HepG2 (cell line): ENCODE measurements around the gene HBM. TPM values are rescaled to one million over a fixed set of nuclear protein-coding genes. Genes with fewer than 3 reads are reported as not detected.

Source experiments
- ATAC-seq: fragments of 200-7000 bp; cut with Tn5 transposase; 3 replicates; pipeline ENCODE4 v1.9.1; 2020; ENCODE audit warnings: mild to moderate bottlenecking, moderate library complexity
- BruUV-seq: library from RNA; stranded (reverse); fragments of 400-500 nt; replicated peaks from 2 replicates; lab custom pipeline; 2021; lab: Mats Ljungman, UMichigan
- CTCF ChIA-PET: fragments of 300-600 bp; formaldehyde crosslinking; extraction: SDS; loops from one replicate; lab custom pipeline; 2021; ENCODE audit warnings: low total read pairs, inconsistent platforms, low intra/inter-chr PET ratio; lab: Yijun Ruan, JAX
- POLR2A ChIA-PET: fragments of 350-600 bp; sonication (Branson Sonifier 250); formaldehyde crosslinking; loops from one replicate; lab custom pipeline; 2020; ENCODE audit warnings: antibody characterized with exemption, inconsistent platforms; lab: Yijun Ruan, JAX
- DNase-seq: peaks from one replicate; pipeline ENCODE4 v3.0.0-alpha.2; 2015; ENCODE audit warnings: low spot score
- FAIRE-seq: peaks from 3 replicates; lab custom pipeline; 2011; peaks lifted over from hg19 to GRCh38; lab: Jason Lieb, UNC
- H2AFZ ChIP-seq: one replicate; pipeline ENCODE4 v1.6.1; 2011; ENCODE audit warnings: low read length, inconsistent platforms
- H3K27ac ChIP-seq: fragments of 300-600 bp; 3 replicates; pipeline ENCODE4 v1.8.0; 2011; ENCODE audit warnings: mixed run types, mild to moderate bottlenecking, mixed read lengths, low read length, inconsistent platforms; ENCODE audit not compliant: insufficient read depth; ENCODE audit errors: extremely low read length
- H3K27me3 ChIP-seq, 2 experiments: fragments of 200-600 bp in 1 of 2; 2 replicates in 1 of 2; 3 replicates in 1 of 2; pipeline versions ENCODE4 v1.6.0 to v1.8.0; 2011; ENCODE audit warnings: low read length in 2 of 2, mild to moderate bottlenecking in 2 of 2, moderate library complexity in 2 of 2, inconsistent platforms in 1 of 2; ENCODE audit not compliant: insufficient read depth in 2 of 2, control insufficient read depth in 1 of 2
- H3K36me3 ChIP-seq, 2 experiments: fragments of 200-600 bp in 1 of 2; replicated peaks in 1 of 2; 2 replicates in 1 of 2; 3 replicates in 1 of 2; pipeline versions ENCODE4 v1.5.1 to v1.8.0; 2011; ENCODE audit warnings: low read length in 2 of 2, inconsistent platforms in 1 of 2; ENCODE audit not compliant: insufficient read depth in 2 of 2, control insufficient read depth in 1 of 2
- H3K4me1 ChIP-seq: 2 replicates; pipeline ENCODE4 v1.5.1; 2012; ENCODE audit warnings: low read length, inconsistent platforms; ENCODE audit not compliant: insufficient read depth
- H3K4me2 ChIP-seq: 2 replicates; pipeline ENCODE4 v1.6.0; 2011; ENCODE audit warnings: low read depth, low read length, inconsistent platforms
- H3K4me3 ChIP-seq, 3 experiments: fragments of 200-600 bp in 1 of 3; sonication (generic), shearing (Covaris generic) in 1 of 3; replicated peaks in 1 of 3; 2 replicates each; pipeline ENCODE4 v1.5.1; 2011 to 2016; ENCODE audit warnings: low read length in 3 of 3, inconsistent platforms in 2 of 3, low read depth in 2 of 3, mild to moderate bottlenecking in 2 of 3, control low read depth in 1 of 3, mixed read lengths in 1 of 3; ENCODE audit not compliant: insufficient read depth in 1 of 3
- H3K79me2 ChIP-seq: one replicate; pipeline ENCODE4 v1.6.1; 2011; ENCODE audit warnings: low read length, inconsistent platforms; ENCODE audit not compliant: insufficient read depth
- H3K9ac ChIP-seq: 2 replicates; pipeline ENCODE4 v1.6.0; 2011; ENCODE audit warnings: mild to moderate bottlenecking, low read depth, low read length, inconsistent platforms; ENCODE audit not compliant: insufficient read depth
- H3K9me3 ChIP-seq: 2 replicates; pipeline ENCODE4 v1.5.1; 2012; ENCODE audit warnings: mild to moderate bottlenecking, low read length
- H4K20me1 ChIP-seq: 2 replicates; pipeline ENCODE4 v1.6.0; 2011; ENCODE audit warnings: inconsistent platforms, mild to moderate bottlenecking, low read length, moderate library complexity; ENCODE audit not compliant: insufficient read depth
- AGO2 ChIP-seq: fragments of 200-400 bp; formaldehyde crosslinking; optimal IDR thresholded peaks from 2 replicates; pipeline ENCODE3; 2017; ENCODE audit warnings: mild to moderate bottlenecking, low read depth, low read length, moderate library complexity
- PRDM4 ChIP-seq: sonication (generic); formaldehyde crosslinking; IDR thresholded peaks from 2 replicates; pipeline ENCODE4 v1.9.0; 2021; ENCODE audit warnings: missing genetic modification reagents, borderline replicate concordance
- RBM22 ChIP-seq: fragments of 200-400 bp; formaldehyde crosslinking; optimal IDR thresholded peaks from 2 replicates; pipeline ENCODE3; 2017; ENCODE audit warnings: mild to moderate bottlenecking, low read length, moderate library complexity
- ZBTB26 ChIP-seq: IDR thresholded peaks from 2 replicates; pipeline ENCODE4 v1.6.1; 2016; ENCODE audit warnings: missing compliant biosample characterization, missing genetic modification reagents, borderline replicate concordance
- ZNF12 ChIP-seq: sonication (generic); formaldehyde crosslinking; IDR thresholded peaks from 2 replicates; pipeline ENCODE4 v1.5.0; 2020; ENCODE audit warnings: missing genetic modification reagents
- WGBS: methylation state at CpG from one replicate; pipeline ENCODE4 v1.1.6; 2017; ENCODE audit warnings: low lambda C conversion rate; 5-methylcytosine and 5-hydroxymethylcytosine counted together
- in situ Hi-C: cut with HindIII; loops from 2 replicates; pipeline ENCODE4 v1.10.0; 2017; ENCODE audit warnings: low pct_unique_long_range_greater_than_20kb; ENCODE audit not compliant: extremely low pct_ligation_motif_present
- intact Hi-C: fragments of 100-400 bp; cut with micrococcal nuclease; formaldehyde crosslinking; loops from one replicate; pipeline ENCODE4 v1.10.0; 2022; ENCODE audit not compliant: unreplicated experiment
- polyA plus RNA-seq, 8 experiments: library from polyadenylated mRNA; depleted of rRNA in 3 of 8; stranded (reverse) in 7 of 8; unstranded in 1 of 8; fragments of >200 nt; fragmentation: Illumina TruSeq in 4 of 8; extraction: Trizol in 4 of 8; gene quantifications; 2 replicates each; pipeline versions ENCODE4 v1.2.1 to v1.2.3, GENCODE V29; 2011 to 2016; ENCODE audit warnings: low read depth in 4 of 8, missing spikeins in 1 of 8, mixed read lengths in 1 of 8; ENCODE audit not compliant: insufficient read depth in 1 of 8
- total RNA-seq, 5 experiments: library from RNA; depleted of rRNA; stranded (reverse); fragments of >200 nt; fragmentation: Illumina TruSeq; extraction: Trizol; gene quantifications; 2 replicates each; pipeline ENCODE4 v1.2.3, GENCODE V29; 2016; ENCODE audit warnings: low read depth in 1 of 5

Gene HBM
- total and polyA plus RNA-seq, 2 of the 13 experiments (the other 11 are each of a cell fraction or from before 2014, with no cell fraction given) = not detected

GRCh38 chr16:181565-182021 lies 15.8 kb downstream of the HBM start (continued):
- TF ChIP-seq PRDM4 (CRISPR knock-in tag) = no peak

GRCh38 chr16:183005-183404 lies 17.2 kb downstream of the HBM start:
- ATAC-seq (no peak), DNase-seq (no peak), FAIRE-seq (no peak)
- H3K4me1 ChIP-seq = peaks cover 23% of the 10 kb centered on the region
- intact Hi-C loops (no loop called here), in situ Hi-C loops (loop anchor here (5.0 kb wide), 1 partner anchor 76 kb away; no protein-coding TSS in a partner anchor)
- TF ChIP-seq AGO2 (peak; percentile 67), ZNF12 (CRISPR knock-in tag) (no peak), RBM22 (peak; percentile 36), ZBTB26 (CRISPR knock-in tag) (no peak)
- no peak overlapping the region for H3K4me2 ChIP-seq
- no peak overlapping the region for H3K27ac ChIP-seq
- no peak overlapping the region for H3K4me3 ChIP-seq
- WGBS = 93% methylated on average over 6 of the region's 7 CpGs
- ChIA-PET CTCF (no interaction called here), POLR2A (no interaction called here)
- no peaks in the 10 kb centered on the region for H3K79me2 ChIP-seq
- no peaks in the 10 kb centered on the region for H3K9me3 ChIP-seq
- BruUV-seq = no TSS peak
- peaks cover 3 to 4% of the 10 kb centered on the region in 2 experiments; a peak in 2 of 5 replicates for H3K36me3 ChIP-seq
- no peak overlapping the region for H3K9ac ChIP-seq
- H2AFZ ChIP-seq = no peak overlapping the region
- H4K20me1 ChIP-seq = 0 out of 2 replicates have a peak, but pooled peaks cover 1% of the 10 kb centered on the region
- H3K27me3 ChIP-seq = peaks cover 0 to 3% of the 10 kb centered on the region in 2 experiments; a peak in 2 of 5 replicates
